COLO829 (cell line): Measurements from ENCODE around the gene NTSR2.
"Not testable (repeated sequence)": the region's sequence is repeated elsewhere in the genome, so short reads cannot be mapped to it uniquely, and the experiment has no call there.

Experiments used
- DNase-seq: peaks from one replicate; pipeline ENCODE4 v3.0.0; 2012; ENCODE audit warnings: low spot score

NTSR2 gene

GRCh38 chr2:11679486-11680181, 9.6 kb upstream of the NTSR2 start:
- no peak for DNase-seq

DNA sequence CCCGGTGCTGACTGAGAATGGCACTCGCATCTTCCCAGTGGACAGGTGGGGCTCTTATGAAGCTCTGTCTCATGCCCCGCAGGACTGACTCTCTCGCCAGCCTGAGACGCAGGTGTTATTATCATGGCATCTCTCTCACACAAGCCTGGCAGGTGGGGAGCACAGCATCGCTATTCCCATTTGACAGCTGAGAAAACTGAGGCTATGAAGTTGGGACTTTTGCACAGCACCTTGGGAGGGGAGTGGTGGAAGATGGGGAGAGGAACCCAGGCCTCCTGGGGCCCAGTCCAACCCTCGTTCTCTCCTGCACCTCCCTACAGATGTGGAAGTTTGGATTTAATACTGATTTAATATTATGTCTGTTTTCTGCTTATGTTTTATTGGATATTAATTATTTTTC, 9.0 kb upstream of the NTSR2 start:
- DNase-seq = no peak

DNA sequence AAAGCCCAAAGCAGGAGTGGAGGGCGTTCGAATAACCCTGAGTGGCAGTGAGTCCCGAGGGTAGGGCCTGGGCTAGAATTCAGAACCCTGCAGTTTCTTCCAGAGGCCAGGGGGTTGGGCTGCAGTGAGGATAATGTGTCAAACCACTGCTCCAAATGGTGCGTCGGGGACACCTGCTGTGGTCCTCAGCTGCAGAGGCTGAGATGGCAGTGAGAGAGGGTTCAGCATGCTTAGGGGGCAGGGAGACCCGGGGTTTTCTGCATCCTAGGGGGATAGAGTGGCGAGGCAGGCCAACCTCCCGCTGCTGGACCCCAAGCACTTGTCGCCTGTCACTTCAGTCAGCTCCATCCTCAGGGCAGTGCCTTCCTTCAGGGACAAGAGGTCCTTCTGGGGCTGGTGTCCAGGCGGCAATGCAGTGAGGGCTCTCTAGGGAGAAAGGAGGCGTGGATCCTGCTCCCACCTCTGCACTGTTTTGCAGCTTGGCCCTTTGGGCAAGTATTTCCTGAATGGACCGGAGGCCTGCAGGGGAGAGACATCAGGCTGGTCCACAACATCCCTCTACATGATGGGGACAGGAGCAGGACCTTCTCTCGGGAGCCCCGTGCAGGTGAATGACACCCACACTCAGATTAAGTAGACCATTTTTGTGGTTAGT, 8.4 kb upstream of the NTSR2 start:
- no peak for DNase-seq

- DNase-seq = no peak
These were observed 7.4 kb upstream of the NTSR2 start for GRCh38 chr2:11677136-11678055.

GRCh38 chr2:11676640-11677039, 6.6 kb upstream of the NTSR2 start:
- no peak for DNase-seq

DNA sequence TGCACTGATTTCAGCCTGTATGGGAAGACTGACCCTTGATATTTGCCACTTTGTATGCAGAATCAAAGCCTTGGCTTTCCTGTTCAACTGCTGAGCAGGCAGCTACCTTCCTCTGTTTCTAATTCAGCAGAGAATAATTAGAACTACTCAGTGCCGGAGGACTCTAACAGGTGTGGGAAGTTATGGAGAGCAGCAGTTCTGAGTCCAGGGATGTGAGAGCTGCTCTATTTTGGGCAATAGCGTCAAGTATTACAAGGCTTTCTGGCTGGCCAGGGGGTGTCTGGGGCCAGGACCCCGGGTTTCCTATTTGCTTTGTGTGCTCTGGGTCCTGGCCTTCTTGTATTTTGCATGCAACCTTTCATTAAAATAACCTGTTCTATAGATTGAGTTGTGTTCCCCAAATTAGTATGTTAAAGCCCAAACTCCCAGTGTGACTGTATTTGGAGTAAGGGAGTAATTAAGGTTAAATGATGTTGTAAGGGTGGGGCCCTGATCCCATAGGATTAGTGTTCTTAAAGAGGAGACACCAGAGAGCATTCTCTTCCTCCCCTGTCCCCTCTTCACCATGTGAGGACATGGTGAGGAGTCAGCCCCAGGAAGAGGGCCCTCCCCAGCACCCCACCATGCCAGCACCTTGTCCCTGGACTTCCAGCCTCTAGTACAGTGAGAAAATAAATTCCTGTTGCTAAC, 5.6 kb upstream of the NTSR2 start:
- DNase-seq = no peak

- no peak for DNase-seq
These were observed 5.0 kb upstream of the NTSR2 start for GRCh38 chr2:11674983-11675382.

DNA sequence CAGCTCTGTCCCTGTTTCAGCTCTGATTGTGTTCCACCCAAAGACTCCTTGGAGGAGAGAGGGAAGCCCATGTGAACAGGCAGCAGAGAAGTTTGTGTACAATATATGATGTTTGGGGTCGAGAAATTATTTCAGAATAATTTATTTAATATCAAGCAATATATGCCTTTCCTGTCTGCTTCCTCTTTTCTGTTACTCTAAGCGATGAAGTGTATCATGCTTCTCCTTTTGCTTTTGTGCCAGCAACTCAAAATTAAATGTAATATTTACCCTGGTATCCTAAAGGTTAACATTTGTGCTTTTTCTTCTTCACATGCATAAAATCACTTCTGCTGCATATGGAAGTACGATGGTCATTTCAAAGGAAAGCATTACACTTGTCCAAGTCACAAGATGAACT, 2.4 kb upstream of the NTSR2 start:
- no peak for DNase-seq

- no peak for DNase-seq
These were observed 1.9 kb downstream of the NTSR2 start for GRCh38 chr2:11667866-11668637.

DNA sequence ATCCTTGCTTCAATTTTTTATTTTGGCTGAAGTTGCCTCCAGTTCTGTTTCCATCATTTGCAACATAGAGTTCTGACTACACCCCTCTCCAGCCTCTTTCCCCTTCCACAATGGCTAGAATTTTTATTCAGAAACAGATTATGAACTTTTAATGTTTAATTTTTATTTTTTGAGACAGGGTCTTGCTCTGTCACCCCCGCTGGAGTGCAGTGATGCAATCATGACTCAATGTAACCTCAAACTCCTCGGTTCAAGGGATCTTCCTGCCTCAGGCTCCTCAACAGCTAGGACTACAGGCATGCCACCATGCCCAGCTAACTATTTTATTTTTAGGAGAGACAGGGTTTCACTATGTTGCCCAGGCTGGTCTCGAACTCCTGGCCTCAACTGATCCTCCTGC, 2.8 kb downstream of the NTSR2 start:
- no peak for DNase-seq

GRCh38 chr2:11665510-11666362, 4.3 kb downstream of the NTSR2 start:
- no peak for DNase-seq

- DNase-seq = no peak
These were observed 5.0 kb downstream of the NTSR2 start for GRCh38 chr2:11665028-11665427.

GRCh38 chr2:11663427-11663826, 6.6 kb downstream of the NTSR2 start:
- DNase-seq = no peak

GRCh38 chr2:11662882-11663281, 7.1 kb downstream of the NTSR2 start:
- DNase-seq = no peak

- DNase-seq = no peak
These were observed 8.0 kb downstream of the NTSR2 start for GRCh38 chr2:11661891-11662435.

- DNase-seq = not testable (repeated sequence)
These were observed 9.6 kb downstream of the NTSR2 start for GRCh38 chr2:11660396-11660795.

- DNase-seq = no peak
These were observed 10.1 kb downstream of the NTSR2 start for GRCh38 chr2:11659851-11660250.

DNA sequence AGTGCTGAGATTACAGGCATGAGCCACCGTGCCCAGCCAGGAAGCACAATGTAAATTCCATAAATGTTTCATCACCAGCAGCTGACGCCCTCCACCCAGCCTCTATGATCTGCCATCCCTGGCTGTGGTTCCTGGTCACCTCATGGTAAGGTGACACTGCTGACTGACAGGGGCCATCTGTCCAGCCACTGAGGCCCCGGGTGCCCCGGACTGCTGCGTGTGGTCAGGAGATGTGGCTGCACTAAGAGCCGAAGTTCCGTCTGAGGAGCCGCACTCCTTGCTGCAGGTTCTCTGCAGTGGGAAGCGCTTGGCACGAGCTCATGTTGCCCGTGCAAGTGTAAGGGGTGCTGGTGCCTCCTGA, 10.9 kb downstream of the NTSR2 start:
- no peak for DNase-seq

DNA sequence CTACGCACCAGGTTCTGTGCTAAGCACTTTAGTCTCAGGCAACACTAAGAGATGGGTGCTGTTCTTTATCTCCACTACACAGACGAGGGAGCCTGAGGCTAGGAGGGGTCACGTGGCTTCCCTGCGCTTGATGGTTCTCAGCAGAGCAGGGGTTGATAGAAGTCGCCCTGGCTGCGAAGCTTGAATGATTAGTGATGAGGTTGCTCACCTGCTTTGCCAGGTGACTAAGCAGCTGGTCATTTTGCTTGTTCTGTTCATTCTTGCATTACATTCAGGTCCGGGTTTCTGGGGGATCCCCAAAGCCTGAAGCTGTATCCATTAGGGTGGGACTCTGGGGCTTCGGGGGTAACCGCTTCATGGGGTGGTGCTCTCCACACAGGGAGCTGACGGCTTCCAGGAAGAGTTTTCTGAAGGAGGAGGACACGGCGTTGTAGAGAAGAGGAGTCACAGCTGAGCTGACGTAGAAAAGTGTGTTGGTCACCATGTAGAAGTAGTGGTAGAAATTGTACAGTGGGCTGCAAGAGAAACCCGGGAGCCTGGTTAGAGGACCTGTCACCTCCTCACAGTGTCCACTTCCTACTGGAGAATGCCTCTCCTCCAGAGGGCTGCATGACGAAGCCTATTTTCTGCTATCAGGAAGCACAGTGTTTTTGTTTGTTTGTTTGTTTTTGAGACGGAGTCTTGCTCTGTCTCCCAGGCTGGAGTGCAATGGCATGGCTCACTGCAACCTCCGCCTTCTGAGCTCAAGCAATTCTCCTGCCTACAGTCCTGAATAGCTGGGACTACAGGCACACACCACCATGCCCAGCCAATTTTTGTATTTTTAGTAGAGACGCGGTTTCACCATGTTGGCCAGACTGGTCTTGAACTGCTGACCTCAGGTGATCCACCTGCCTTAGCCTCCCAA, 11.5 kb downstream of the NTSR2 start:
- DNase-seq = no peak
